IMR-90 (cell line): ENCODE measurements around the gene TCTA. TPM values are rescaled to one million over a fixed set of nuclear protein-coding genes. Genes with fewer than 3 reads are reported as not detected.

ENCODE experiments used
- ATAC-seq: fragments of 200-7000 bp; cut with Tn5 transposase; 2 replicates; pipeline ENCODE4 v1.9.1; 2020; ENCODE audit warnings: low read depth, mild to moderate bottlenecking, moderate library complexity
- BruUV-seq: library from RNA; stranded (reverse); fragments of 400-500 nt; replicated peaks from 2 replicates; lab custom pipeline; 2021; lab: Mats Ljungman, UMichigan
- CTCF ChIA-PET: fragments of 300-600 bp; formaldehyde crosslinking; extraction: SDS; loops from one replicate; lab custom pipeline; 2021; ENCODE audit warnings: antibody characterized with exemption; lab: Yijun Ruan, JAX
- POLR2A ChIA-PET: fragments of 300-600 bp; sonication (Branson Sonifier 250); formaldehyde crosslinking; loops from one replicate; lab custom pipeline; 2022; ENCODE audit warnings: antibody characterized with exemption; ENCODE audit not compliant: unreplicated experiment; lab: Charles Lee
- DNase-seq: peaks from one replicate; pipeline ENCODE4 v3.0.0; 2013
- H2AFZ ChIP-seq: replicated peaks from 2 replicates; pipeline ENCODE3; 2013; ENCODE audit warnings: low read length, mild to moderate bottlenecking; ENCODE audit not compliant: poor library complexity
- H2AK5ac ChIP-seq: 2 replicates; pipeline ENCODE4 v1.6.1; 2013; ENCODE audit warnings: low read depth, low read length, inconsistent platforms
- H2AK9ac ChIP-seq: replicated peaks from 2 replicates; pipeline ENCODE3; 2013; ENCODE audit warnings: mild to moderate bottlenecking, low read depth, low read length, moderate library complexity; ENCODE audit not compliant: poor library complexity
- H2BK120ac ChIP-seq: 2 replicates; pipeline ENCODE4 v1.6.1; 2013; ENCODE audit warnings: low read depth, low read length, inconsistent platforms
- H2BK15ac ChIP-seq: 3 replicates; pipeline ENCODE4 v1.6.1; 2013; ENCODE audit warnings: low read depth, low read length, inconsistent platforms
- H2BK20ac ChIP-seq: 2 replicates; pipeline ENCODE4 v1.6.1; 2013; ENCODE audit warnings: low read depth, mild to moderate bottlenecking, inconsistent platforms, low read length, moderate library complexity
- H2BK5ac ChIP-seq: 2 replicates; pipeline ENCODE4 v1.6.1; 2013; ENCODE audit warnings: mild to moderate bottlenecking, low read depth, low read length, inconsistent platforms; ENCODE audit not compliant: poor library complexity, severe bottlenecking
- H3K14ac ChIP-seq: replicated peaks from 2 replicates; pipeline ENCODE4 v1.6.1; 2013; ENCODE audit warnings: low read depth, low read length, inconsistent platforms
- H3K18ac ChIP-seq: 2 replicates; pipeline ENCODE4 v1.6.1; 2013; ENCODE audit warnings: low read depth, low read length, control low read depth
- H3K23ac ChIP-seq: 2 replicates; pipeline ENCODE4 v1.6.1; 2013; ENCODE audit warnings: low read depth, low read length, inconsistent platforms
- H3K27ac ChIP-seq: 2 replicates; pipeline ENCODE4 v1.5.1; 2013; ENCODE audit warnings: mild to moderate bottlenecking, control low read depth, low read length; ENCODE audit not compliant: insufficient read depth
- H3K27me3 ChIP-seq: 2 replicates; pipeline ENCODE4 v1.6.1; 2013; ENCODE audit warnings: low read length; ENCODE audit not compliant: control insufficient read depth, insufficient read depth
- H3K36me3 ChIP-seq: 2 replicates; pipeline ENCODE4 v1.6.1; 2013; ENCODE audit warnings: low read length, mixed read lengths; ENCODE audit not compliant: control insufficient read depth, insufficient read depth
- H3K4ac ChIP-seq: 2 replicates; pipeline ENCODE4 v1.6.1; 2013; ENCODE audit warnings: low read depth, low read length, inconsistent platforms
- H3K4me1 ChIP-seq: 2 replicates; pipeline ENCODE4 v1.6.1; 2013; ENCODE audit warnings: low read length, mixed read lengths; ENCODE audit not compliant: control insufficient read depth, insufficient read depth
- H3K4me2 ChIP-seq: 2 replicates; pipeline ENCODE4 v1.6.1; 2013; ENCODE audit warnings: low read depth, mild to moderate bottlenecking, control low read depth, low read length, moderate library complexity
- H3K4me3 ChIP-seq: 2 replicates; pipeline ENCODE4 v1.5.1; 2013; ENCODE audit warnings: low read depth, mild to moderate bottlenecking, control low read depth, low read length, moderate library complexity; ENCODE audit not compliant: insufficient read depth
- H3K56ac ChIP-seq: 2 replicates; pipeline ENCODE4 v1.6.1; 2013; ENCODE audit warnings: low read length, inconsistent platforms; ENCODE audit not compliant: insufficient read depth; ENCODE audit errors: extremely low read depth
- H3K79me1 ChIP-seq, 2 experiments: 2 replicates each; pipeline ENCODE4 v1.6.1; 2013; ENCODE audit warnings: low read length in 2 of 2, inconsistent platforms in 1 of 2, low read depth in 1 of 2
- H3K9ac ChIP-seq: 2 replicates; pipeline ENCODE4 v1.6.1; 2013; ENCODE audit warnings: low read depth, low read length, control low read depth
- H3K9me1 ChIP-seq: 2 replicates; pipeline ENCODE4 v1.6.1; 2013; ENCODE audit warnings: low read length, inconsistent platforms; ENCODE audit not compliant: insufficient read depth
- H3K9me3 ChIP-seq: 2 replicates; pipeline ENCODE4 v1.6.1; 2013; ENCODE audit warnings: low read length; ENCODE audit not compliant: control insufficient read depth, insufficient read depth
- H4K20me1 ChIP-seq: 2 replicates; pipeline ENCODE4 v1.6.1; 2013; ENCODE audit warnings: low read length, inconsistent platforms; ENCODE audit not compliant: insufficient read depth
- H4K5ac ChIP-seq: 2 replicates; pipeline ENCODE4 v1.6.1; 2013; ENCODE audit warnings: mild to moderate bottlenecking, low read depth, low read length, control low read depth
- H4K8ac ChIP-seq, 2 experiments: 2 replicates each; pipeline ENCODE4 v1.6.1; 2013; ENCODE audit warnings: low read depth in 2 of 2, low read length in 2 of 2, control low read depth in 1 of 2, inconsistent platforms in 1 of 2
- H4K91ac ChIP-seq: 2 replicates; pipeline ENCODE4 v1.6.1; 2013; ENCODE audit warnings: low read depth, low read length, inconsistent platforms; ENCODE audit not compliant: insufficient read depth
- BHLHE40 ChIP-seq: fragments of 150-350 bp; IDR thresholded peaks from 2 replicates; pipeline ENCODE4 v1.6.1; 2016; ENCODE audit warnings: mild to moderate bottlenecking, low read depth, low read length
- CEBPB ChIP-seq: IDR thresholded peaks from 2 replicates; pipeline ENCODE4 v1.6.1; 2012; ENCODE audit warnings: low read depth, low read length, improper control_type of control experiment
- FOS ChIP-seq: fragments of 150-350 bp; IDR thresholded peaks from 2 replicates; pipeline ENCODE4 v1.6.1; 2016; ENCODE audit warnings: low read depth, low read length
- MAFK ChIP-seq: IDR thresholded peaks from 2 replicates; pipeline ENCODE4 v1.6.1; 2012; ENCODE audit warnings: low read depth, low read length, improper control_type of control experiment
- POLR2A ChIP-seq: IDR thresholded peaks from 2 replicates; pipeline ENCODE4 v1.6.1; 2012; ENCODE audit warnings: mild to moderate bottlenecking, low read depth, low read length
- RAD21 ChIP-seq: IDR thresholded peaks from 2 replicates; pipeline ENCODE4 v1.6.1; 2012; ENCODE audit warnings: low read length, improper control_type of control experiment
- RFX5 ChIP-seq: IDR thresholded peaks from 2 replicates; pipeline ENCODE4 v1.8.0; 2012; ENCODE audit warnings: low read depth, mild to moderate bottlenecking, low read length, moderate library complexity
- SMC3 ChIP-seq: fragments of 150-350 bp; IDR thresholded peaks from 2 replicates; pipeline ENCODE4 v1.6.1; 2016; ENCODE audit warnings: low read depth, mild to moderate bottlenecking, antibody characterized with exemption, low read length, moderate library complexity
- USF2 ChIP-seq: fragments of 150-350 bp; IDR thresholded peaks from 2 replicates; pipeline ENCODE4 v1.6.1; 2017; ENCODE audit warnings: mild to moderate bottlenecking, antibody characterized with exemption, low read length, low read depth
- WGBS, 2 experiments: methylation state at CpG; one replicate each; pipeline versions ENCODE4 v1.1.5 to v1.1.7; 2013; ENCODE audit warnings: missing lambda C conversion rate in 2 of 2; ENCODE audit not compliant: insufficient read length in 1 of 2; ENCODE audit errors: extremely low coverage in 2 of 2; 5-methylcytosine and 5-hydroxymethylcytosine counted together
- dilution Hi-C: fragments of 300-500 bp; cut with HindIII; formaldehyde crosslinking; loops from one replicate; pipeline ENCODE4 v1.14.3; 2018; ENCODE audit warnings: low sequenced_read_pairs; ENCODE audit not compliant: unreplicated experiment
- in situ Hi-C: fragments of 300-500 bp; cut with MboI; formaldehyde crosslinking; loops from 3 replicates; pipeline ENCODE4 v1.14.3; 2019; ENCODE audit warnings: low sequenced_read_pairs, inconsistent platforms, mixed read lengths
- intact Hi-C: fragments of 100-400 bp; cut with micrococcal nuclease; formaldehyde crosslinking; loops from 2 replicates; pipeline ENCODE4 v1.10.0; 2022
- polyA plus RNA-seq, 3 experiments: library from polyadenylated mRNA; depleted of rRNA; stranded (reverse); fragments of >200 nt; gene quantifications; 2 replicates each; pipeline ENCODE4 v1.2.3, GENCODE V29; 2012; ENCODE audit warnings: low replicate concordance in 1 of 3
- total RNA-seq: library from RNA; depleted of rRNA; stranded (reverse); fragments of >200 nt; gene quantifications from 2 replicates; pipeline ENCODE4 v1.2.3, GENCODE V29; 2012

The TCTA gene
- total and polyA plus RNA-seq, 2 of the 4 experiments (the other 2 are of a cell fraction) = 15.1 to 46.6 TPM

- Histone ChIP-seq H2AK5ac (peak within 1 kb of the TSS; percentile 83), H4K91ac (no peak within 1 kb of the TSS), H3K18ac (peak within 1 kb of the TSS; percentile 26; the same call in 1 of the 2 replicates), H2BK15ac (peak within 1 kb of the TSS; percentile 17; the same call in 1 of the 3 replicates), H3K27ac (peak within 1 kb of the TSS; percentile 2; the same call in 1 of the 2 replicates), H2AK9ac (peak within 1 kb of the TSS; percentile 19), H3K36me3 (peaks cover 22% of the 10 kb centered on the region), H3K9ac (no peak within 1 kb of the TSS), H4K8ac (peak within 1 kb of the TSS in 1 of 2 experiments; percentile 14; a peak in 1 of 4 replicates), H3K4me2 (peak within 1 kb of the TSS; percentile 48), H3K9me1 (peaks cover 39% of the 10 kb centered on the region), H2BK120ac (peak within 1 kb of the TSS; percentile 42), H3K27me3 (no peaks in the 10 kb centered on the region), H3K14ac (peak within 1 kb of the TSS; percentile 12; the same call in 1 of the 2 replicates), H3K4me3 (no peak within 1 kb of the TSS), H3K9me3 (no peaks in the 10 kb centered on the region), H2BK5ac (peak within 1 kb of the TSS; percentile 39), H3K4ac (peak within 1 kb of the TSS; percentile 63), H3K56ac (no peak within 1 kb of the TSS), H3K4me1 (peaks cover 22% of the 10 kb centered on the region), H2AFZ (peak within 1 kb of the TSS; percentile 26), H3K79me1 (peaks cover 6 to 42% of the 10 kb centered on the region in 2 experiments; a peak in 3 of 4 replicates), H4K20me1 (peaks cover 9% of the 10 kb centered on the region), H4K5ac (peak within 1 kb of the TSS; percentile 42; the same call in 1 of the 2 replicates), H2BK20ac (0 out of 2 replicates have a peak within 1 kb of the TSS, but pooled peaks have one; percentile 21), H3K23ac (0 out of 2 replicates have a peak within 1 kb of the TSS, but pooled peaks have one; percentile 40)
- TF ChIP-seq SMC3 (no peak), RAD21 (no peak), BHLHE40 (no peak), CEBPB (no peak), FOS (no peak), MAFK (no peak), RFX5 (no peak), USF2 (no peak), POLR2A (no peak)
- in situ Hi-C loops = no loop called here
- ChIA-PET CTCF (no interaction called here), POLR2A (no interaction called here)
- no TSS peak for BruUV-seq
- 50% methylated on average over 7 of the region's 25 CpGs; no CpG with 5 or more reads in 1 of the 2 experiments for WGBS, 2 experiments
- DNase-seq (peak; percentile 30), ATAC-seq (peak; percentile 46)
- intact Hi-C loops = no loop called here
- dilution Hi-C loops = no loop called here
Observed at GRCh38 chr3:49422379-49423248, 10.4 kb downstream of the TCTA start, which contains the start of gene AMT. TSS of gene AMT (minus strand) at chr3:49422473. CDS start at chr3:49422450, 23 bp downstream.
